GM19468 (cell line): ENCODE results near the gene MOXD1.

Experiments used
- ATAC-seq: cut with Tn5 transposase; IDR thresholded peaks from one replicate; pipeline ENCODE4 v1.9.1; 2021; ENCODE audit warnings: mild to moderate bottlenecking, moderate library complexity, moderate number of reproducible peaks; ENCODE audit not compliant: unreplicated experiment; ENCODE audit errors: extremely low read depth

Gene MOXD1

GRCh38 chr6:132400883-132401617, at the start of gene MOXD1:
MOXD1 (minus strand) TSS chr6:132401475; CDS start chr6:132401426, 49 bp downstream.
- peak; percentile 34 for ATAC-seq

GRCh38 chr6:132446855-132447241, 45.6 kb upstream of the MOXD1 start:
- ATAC-seq: no peak

DNA sequence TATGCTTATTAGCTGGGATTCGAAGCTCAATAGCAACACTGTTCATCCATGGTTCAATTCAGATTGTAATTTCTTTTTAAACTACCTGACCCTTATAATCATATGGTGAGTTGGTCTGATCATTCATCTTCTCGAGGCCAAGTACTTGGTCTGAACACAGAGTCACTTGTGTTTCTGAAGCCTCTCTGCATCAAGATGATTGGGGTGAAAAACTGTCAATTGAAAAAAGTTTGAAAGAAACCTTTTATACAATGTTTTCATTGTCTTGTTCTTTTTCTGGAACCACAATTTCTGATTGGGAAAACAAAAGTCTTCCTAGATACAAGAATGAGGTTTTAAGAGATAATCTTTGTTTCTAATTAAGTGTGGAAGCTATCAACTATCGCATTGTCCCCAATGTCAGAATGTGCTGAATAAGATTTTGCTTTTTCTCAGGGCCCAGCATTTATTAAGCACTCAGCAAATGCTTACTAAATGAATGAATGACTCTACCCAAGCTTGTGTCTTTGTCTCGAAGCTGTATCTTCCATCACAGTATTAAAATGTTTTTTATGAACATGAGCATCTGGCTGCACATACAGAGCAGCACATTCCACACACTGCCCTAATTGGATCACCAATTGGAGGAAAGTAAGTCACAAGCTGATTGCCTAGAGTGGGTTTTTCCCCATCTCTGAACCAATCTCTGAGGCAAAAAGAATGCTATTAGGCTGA, 45.0 kb upstream of the MOXD1 start:
- no peak for ATAC-seq

GRCh38 chr6:132445201-132445951, 44.1 kb upstream of the MOXD1 start:
- no peak for ATAC-seq

DNA sequence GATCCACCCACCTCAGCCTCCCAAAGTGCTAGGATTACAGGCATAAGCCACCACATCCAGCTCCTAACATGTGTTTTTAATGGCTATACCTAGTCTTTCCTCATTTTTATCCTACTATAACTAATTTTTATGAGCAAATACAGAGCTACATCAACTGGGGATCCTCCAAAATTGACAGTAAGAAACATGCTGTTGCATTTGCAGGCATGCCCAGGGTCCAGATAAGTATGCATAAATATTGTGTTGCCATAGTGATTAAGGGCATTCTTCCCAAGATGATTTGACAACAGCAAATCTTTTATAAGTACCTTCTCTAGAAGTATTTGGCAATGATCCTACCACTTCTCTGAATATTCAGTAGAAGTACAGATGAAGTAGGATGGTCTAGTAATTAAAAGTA, 41.9 kb upstream of the MOXD1 start:
- no peak for ATAC-seq

- ATAC-seq: no peak
These were observed 28.8 kb upstream of the MOXD1 start for GRCh38 chr6:132430110-132430509.

DNA sequence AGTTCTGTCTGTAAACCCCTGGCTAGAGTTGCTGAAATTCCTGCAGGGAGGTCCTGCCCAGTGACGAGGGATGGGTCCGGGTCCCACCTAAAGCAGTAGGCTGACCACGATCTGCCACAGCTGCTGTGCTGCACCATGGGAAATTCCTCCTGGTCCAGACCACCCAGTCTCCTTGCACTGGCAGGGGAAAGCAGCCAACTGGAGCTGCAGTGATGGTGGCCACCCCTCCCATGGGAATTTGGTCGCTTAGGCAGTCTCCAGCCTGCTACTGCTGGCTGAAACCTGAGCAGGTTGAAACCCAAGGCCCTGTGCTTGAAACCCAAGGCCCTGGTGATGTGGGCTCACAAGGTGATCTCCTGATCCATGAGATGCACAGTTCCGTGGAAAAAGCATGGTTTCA, 23.9 kb upstream of the MOXD1 start:
- no peak for ATAC-seq

- ATAC-seq: no peak
These were observed 22.6 kb upstream of the MOXD1 start for GRCh38 chr6:132423839-132424238.

GRCh38 chr6:132418235-132418965, 17.1 kb upstream of the MOXD1 start:
- ATAC-seq: no peak

- no peak for ATAC-seq
These were observed 13.5 kb upstream of the MOXD1 start for GRCh38 chr6:132414761-132415160.

DNA sequence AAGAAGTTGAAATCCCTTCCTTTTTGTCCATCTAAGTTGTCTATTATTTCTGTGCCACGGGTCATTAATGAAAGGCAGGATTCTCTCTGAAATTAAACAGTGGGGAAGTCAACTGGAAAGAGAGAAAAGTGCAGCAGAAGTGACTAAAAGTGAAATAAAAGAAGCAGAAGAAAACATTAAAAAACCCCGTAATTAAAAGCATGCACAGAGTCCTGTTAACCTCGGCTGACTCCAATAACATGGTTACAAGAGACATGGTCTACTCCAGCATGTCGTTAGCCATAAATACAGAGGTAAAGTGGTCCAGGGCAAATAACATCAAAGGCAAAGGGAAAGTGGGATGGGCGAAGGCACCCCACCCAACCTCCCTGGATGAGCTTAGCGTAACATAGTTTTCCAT, 13.0 kb upstream of the MOXD1 start:
- ATAC-seq: no peak

DNA sequence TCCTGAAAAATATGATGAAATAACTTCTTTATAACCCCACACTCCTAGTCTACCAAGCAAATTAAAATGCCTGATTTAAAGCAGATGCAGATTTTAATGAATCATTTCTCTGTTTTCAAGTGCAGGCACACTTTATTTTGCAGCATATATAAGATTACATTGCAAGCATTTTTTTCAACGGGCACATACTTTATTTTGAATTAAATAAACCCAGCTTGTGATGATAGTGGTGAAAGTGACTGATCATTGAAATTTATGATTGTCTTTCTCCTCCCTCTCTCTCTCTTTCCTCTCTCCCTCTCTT, 12.2 kb upstream of the MOXD1 start:
- ATAC-seq: no peak

DNA sequence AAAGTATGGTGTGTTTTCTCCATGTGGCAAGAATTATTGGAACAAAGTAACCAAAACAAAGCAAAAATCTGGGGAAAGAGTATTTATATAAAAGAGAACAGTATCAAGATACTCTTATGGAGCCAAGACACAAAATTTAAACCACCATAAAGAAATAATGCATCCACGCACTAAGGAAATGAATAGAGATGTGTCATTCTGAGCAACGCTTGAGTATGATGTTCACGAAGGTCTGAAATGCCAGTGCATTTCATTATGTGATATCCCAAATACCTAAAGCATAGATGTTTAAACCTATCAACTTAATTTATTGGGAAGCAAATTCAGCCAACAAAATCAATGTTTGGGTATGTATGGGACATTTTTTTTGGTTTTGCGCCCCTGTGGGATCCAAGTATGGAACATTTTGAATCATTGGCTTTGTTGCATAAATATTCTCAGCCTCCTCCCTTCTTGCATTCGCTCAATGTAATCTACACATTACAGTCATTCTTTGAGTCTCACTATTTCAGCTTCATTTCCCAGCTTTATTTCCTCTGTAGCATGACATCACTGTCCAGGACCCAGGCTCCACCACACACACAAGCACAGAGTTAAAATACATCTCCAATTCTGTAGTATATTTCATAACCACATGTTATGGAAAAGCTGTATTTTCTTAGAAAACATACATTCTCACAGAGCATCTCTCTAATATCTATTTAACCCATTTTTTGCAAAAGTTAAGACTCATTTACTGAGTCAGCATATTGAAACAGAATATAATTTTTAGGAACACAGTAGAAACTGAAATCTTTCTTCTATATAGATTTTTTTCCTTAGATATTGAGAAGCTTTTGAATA, 11.6 kb upstream of the MOXD1 start:
- ATAC-seq: no peak

DNA sequence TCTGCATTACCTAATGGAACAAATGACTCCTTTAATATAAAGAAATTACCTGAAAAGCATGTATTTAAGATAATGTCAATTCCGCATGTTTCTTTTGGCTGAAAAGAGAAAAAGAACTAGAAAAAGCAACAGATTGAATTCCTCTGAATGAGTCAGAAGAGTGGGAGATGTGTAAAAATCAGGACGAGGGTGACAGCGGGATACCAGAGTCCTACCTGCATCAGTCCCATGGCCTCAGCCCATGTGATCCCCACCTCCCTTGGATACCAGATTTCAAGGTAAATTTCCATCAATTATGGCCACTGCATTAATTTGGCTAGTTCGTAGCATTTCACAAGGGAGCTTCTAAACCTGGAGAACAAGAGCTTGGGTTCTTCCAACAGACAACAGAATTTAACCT, 10.0 kb upstream of the MOXD1 start:
- no peak for ATAC-seq

DNA sequence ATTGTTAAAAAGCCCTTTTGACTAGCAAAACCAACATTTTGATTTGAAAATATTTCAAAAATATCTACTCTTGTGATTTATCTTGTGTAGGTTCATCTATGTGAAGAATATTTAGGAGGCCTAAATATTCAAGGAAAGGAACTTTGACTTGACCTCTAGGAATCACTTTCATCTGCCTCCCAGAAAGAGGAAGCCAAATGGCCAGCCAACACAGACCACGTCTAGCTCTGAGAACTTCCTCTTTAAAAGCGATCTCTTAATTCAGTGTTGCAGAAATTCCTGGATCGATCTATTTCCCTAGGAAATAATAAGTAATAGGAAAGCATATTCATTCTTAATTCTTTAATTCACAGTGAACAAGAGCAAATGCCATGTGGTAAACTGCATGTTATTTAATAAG, 9.6 kb upstream of the MOXD1 start:
- ATAC-seq: no peak

- ATAC-seq: peak; percentile 73
These were observed 4.1 kb upstream of the MOXD1 start for GRCh38 chr6:132405143-132405915.

- ATAC-seq: no peak
These were observed 3.5 kb upstream of the MOXD1 start for GRCh38 chr6:132404736-132405135.

- no peak for ATAC-seq
These were observed 3.1 kb upstream of the MOXD1 start for GRCh38 chr6:132404330-132404729.
